ENCODE measurements around the gene SPATA17.
"Not testable (repeated sequence)": the region's sequence is repeated elsewhere in the genome, so short reads cannot be mapped to it uniquely, and the experiment has no call there.

DNA sequence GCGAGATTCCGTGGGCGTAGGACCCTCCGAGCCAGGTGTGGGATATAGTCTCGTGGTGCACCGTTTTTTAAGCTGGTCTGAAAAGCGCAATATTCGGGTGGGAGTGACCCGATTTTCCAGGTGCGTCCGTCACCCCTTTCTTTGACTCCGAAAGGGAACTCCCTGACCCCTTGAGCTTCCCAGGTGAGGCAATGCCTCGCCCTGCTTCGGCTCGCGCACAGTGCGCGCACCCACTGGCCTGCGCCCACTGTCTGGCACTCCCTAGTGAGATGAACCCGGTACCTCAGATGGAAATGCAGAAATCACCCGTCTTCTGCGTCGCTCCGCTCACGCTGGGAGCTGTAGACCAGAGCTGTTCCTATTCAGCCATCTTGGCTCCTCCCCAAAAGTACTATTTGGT is 65.0 kb downstream of the SPATA17 start:
- TF ChIP-seq, protein P1, sequence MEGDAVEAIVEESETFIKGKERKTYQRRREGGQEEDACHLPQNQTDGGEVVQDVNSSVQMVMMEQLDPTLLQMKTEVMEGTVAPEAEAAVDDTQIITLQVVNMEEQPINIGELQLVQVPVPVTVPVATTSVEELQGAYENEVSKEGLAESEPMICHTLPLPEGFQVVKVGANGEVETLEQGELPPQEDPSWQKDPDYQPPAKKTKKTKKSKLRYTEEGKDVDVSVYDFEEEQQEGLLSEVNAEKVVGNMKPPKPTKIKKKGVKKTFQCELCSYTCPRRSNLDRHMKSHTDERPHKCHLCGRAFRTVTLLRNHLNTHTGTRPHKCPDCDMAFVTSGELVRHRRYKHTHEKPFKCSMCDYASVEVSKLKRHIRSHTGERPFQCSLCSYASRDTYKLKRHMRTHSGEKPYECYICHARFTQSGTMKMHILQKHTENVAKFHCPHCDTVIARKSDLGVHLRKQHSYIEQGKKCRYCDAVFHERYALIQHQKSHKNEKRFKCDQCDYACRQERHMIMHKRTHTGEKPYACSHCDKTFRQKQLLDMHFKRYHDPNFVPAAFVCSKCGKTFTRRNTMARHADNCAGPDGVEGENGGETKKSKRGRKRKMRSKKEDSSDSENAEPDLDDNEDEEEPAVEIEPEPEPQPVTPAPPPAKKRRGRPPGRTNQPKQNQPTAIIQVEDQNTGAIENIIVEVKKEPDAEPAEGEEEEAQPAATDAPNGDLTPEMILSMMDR (optimal IDR thresholded peaks at IDR 0.05 in 1 of 3, IDR thresholded peaks at IDR 0.05 in 1 of 3, conservative IDR thresholded peaks at IDR 0.05 in 1 of 3; ENCODE audit: extremely low read depth in 1 of 3, insufficient read depth in 2 of 3, low read length in 3 of 3): not testable (repeated sequence)
- TF ChIP-seq EZH2 (IDR thresholded peaks at IDR 0.05; ENCODE audit: low read length): not testable (repeated sequence)
